ENCODE data around the gene GASK1A.

GRCh38 chr3:42999212-42999611, 20.1 kb downstream of the GASK1A start:
- TF ChIP-seq, protein P1, sequence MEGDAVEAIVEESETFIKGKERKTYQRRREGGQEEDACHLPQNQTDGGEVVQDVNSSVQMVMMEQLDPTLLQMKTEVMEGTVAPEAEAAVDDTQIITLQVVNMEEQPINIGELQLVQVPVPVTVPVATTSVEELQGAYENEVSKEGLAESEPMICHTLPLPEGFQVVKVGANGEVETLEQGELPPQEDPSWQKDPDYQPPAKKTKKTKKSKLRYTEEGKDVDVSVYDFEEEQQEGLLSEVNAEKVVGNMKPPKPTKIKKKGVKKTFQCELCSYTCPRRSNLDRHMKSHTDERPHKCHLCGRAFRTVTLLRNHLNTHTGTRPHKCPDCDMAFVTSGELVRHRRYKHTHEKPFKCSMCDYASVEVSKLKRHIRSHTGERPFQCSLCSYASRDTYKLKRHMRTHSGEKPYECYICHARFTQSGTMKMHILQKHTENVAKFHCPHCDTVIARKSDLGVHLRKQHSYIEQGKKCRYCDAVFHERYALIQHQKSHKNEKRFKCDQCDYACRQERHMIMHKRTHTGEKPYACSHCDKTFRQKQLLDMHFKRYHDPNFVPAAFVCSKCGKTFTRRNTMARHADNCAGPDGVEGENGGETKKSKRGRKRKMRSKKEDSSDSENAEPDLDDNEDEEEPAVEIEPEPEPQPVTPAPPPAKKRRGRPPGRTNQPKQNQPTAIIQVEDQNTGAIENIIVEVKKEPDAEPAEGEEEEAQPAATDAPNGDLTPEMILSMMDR (IDR thresholded peaks at IDR 0.05): no peak
- no peak for TF ChIP-seq POLR2A (IDR thresholded peaks at IDR 0.05)

All from body of pancreas (tissue), 4 donors.